ENCODE measurements around the gene KLRC4.
"Not testable (repeated sequence)": the region's sequence is repeated elsewhere in the genome, so short reads cannot be mapped to it uniquely, and the experiment has no call there.

- TF ChIP-seq CTCF, POLR2A, POLR2AphosphoS5 (IDR thresholded peaks at IDR 0.05): not testable (repeated sequence)
Observed at GRCh38 chr12:10420334-10420733, 10.8 kb upstream of the KLRC4 start, which contains the start of gene KLRC3.
